A549 (cell line): ENCODE data around the gene CHIA.

ENCODE experiments used
- BHLHE40 ChIP-seq: IDR thresholded peaks from 2 replicates; pipeline ENCODE4 v1.6.1; 2012; ENCODE audit warnings: low read depth, low read length, inconsistent platforms
- PHF8 ChIP-seq: fragments of 200-600 bp; sonication (generic); IDR thresholded peaks from 2 replicates; pipeline ENCODE4 v1.6.1; 2016; ENCODE audit warnings: low read depth, mild to moderate bottlenecking, antibody characterized with exemption, moderate library complexity, borderline replicate concordance
- POLR2A ChIP-seq: IDR thresholded peaks from 2 replicates; pipeline ENCODE4 v1.6.1; 2012; ENCODE audit warnings: mild to moderate bottlenecking, low read length
- TF ChIP-seq, protein P1 (sequence below): fragments of >200 bp; sonication (Bioruptor Twin); formaldehyde crosslinking; IDR thresholded peaks from 3 replicates; pipeline ENCODE4 v1.5.1; 2016

DNA sequence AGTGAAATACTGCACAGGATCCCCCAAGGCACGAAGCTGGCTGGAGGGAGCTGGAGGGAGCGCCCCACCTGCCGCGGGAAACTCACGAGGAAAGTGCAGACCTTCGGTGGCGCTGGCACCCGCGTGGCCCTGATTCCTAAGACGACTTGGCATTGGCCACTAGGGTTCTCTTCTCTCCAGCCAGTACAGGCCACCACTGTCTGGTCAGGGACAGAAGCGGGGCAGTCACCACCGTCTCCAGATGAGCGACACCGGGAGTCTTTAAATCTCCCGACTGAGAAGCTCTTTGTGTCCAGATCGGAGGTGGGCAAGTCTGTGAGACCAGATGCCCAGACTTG, 19.2 kb upstream of the CHIA start:
- TF ChIP-seq, protein P1, sequence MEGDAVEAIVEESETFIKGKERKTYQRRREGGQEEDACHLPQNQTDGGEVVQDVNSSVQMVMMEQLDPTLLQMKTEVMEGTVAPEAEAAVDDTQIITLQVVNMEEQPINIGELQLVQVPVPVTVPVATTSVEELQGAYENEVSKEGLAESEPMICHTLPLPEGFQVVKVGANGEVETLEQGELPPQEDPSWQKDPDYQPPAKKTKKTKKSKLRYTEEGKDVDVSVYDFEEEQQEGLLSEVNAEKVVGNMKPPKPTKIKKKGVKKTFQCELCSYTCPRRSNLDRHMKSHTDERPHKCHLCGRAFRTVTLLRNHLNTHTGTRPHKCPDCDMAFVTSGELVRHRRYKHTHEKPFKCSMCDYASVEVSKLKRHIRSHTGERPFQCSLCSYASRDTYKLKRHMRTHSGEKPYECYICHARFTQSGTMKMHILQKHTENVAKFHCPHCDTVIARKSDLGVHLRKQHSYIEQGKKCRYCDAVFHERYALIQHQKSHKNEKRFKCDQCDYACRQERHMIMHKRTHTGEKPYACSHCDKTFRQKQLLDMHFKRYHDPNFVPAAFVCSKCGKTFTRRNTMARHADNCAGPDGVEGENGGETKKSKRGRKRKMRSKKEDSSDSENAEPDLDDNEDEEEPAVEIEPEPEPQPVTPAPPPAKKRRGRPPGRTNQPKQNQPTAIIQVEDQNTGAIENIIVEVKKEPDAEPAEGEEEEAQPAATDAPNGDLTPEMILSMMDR: no peak
- TF ChIP-seq BHLHE40: no peak
- no peak for TF ChIP-seq POLR2A
- TF ChIP-seq PHF8: no peak
